HG03571 (cell line): ENCODE measurements around the gene ADAM17.
"Not testable (repeated sequence)": the region's sequence is repeated elsewhere in the genome, so short reads cannot be mapped to it uniquely, and the experiment has no call there.

Experiments
- ATAC-seq: cut with Tn5 transposase; IDR thresholded peaks from one replicate; pipeline ENCODE4 v1.9.1; 2021; ENCODE audit not compliant: unreplicated experiment

ADAM17 gene

GRCh38 chr2:9570182-9571060 lies 14.8 kb upstream of the ADAM17 start:
- no peak for ATAC-seq

GRCh38 chr2:9565436-9566153 lies 10.0 kb upstream of the ADAM17 start:
- no peak for ATAC-seq

GRCh38 chr2:9560628-9561027 lies 5.0 kb upstream of the ADAM17 start:
- ATAC-seq: no peak

GRCh38 chr2:9558948-9559381 lies 3.3 kb upstream of the ADAM17 start:
- no peak for ATAC-seq

- peak; percentile 23 for ATAC-seq
Observed at GRCh38 chr2:9556121-9556743, 602 bp upstream of the ADAM17 start.

GRCh38 chr2:9554921-9555296 lies 721 bp downstream of the ADAM17 start:
- ATAC-seq: no peak

- ATAC-seq: no peak
Observed at GRCh38 chr2:9552219-9553178, 3.1 kb downstream of the ADAM17 start.

- not testable (repeated sequence) for ATAC-seq
Observed at GRCh38 chr2:9550859-9551391, 4.7 kb downstream of the ADAM17 start.

- no peak for ATAC-seq
Observed at GRCh38 chr2:9549420-9549819, 6.2 kb downstream of the ADAM17 start.

GRCh38 chr2:9548506-9548905 lies 7.1 kb downstream of the ADAM17 start:
- peak; percentile 45 for ATAC-seq

GRCh38 chr2:9547262-9547991 lies 8.2 kb downstream of the ADAM17 start:
- no peak for ATAC-seq

GRCh38 chr2:9545502-9545901 lies 10.1 kb downstream of the ADAM17 start:
- ATAC-seq: no peak

- no peak for ATAC-seq
Observed at GRCh38 chr2:9543557-9543956, 12.1 kb downstream of the ADAM17 start.

GRCh38 chr2:9539531-9539930 lies 16.1 kb downstream of the ADAM17 start:
- no peak for ATAC-seq

GRCh38 chr2:9538000-9538507 lies 17.6 kb downstream of the ADAM17 start:
- ATAC-seq: no peak

- ATAC-seq: no peak
Observed at GRCh38 chr2:9536504-9536903, 19.1 kb downstream of the ADAM17 start.

GRCh38 chr2:9535177-9535576 lies 20.5 kb downstream of the ADAM17 start:
- peak; percentile 45 for ATAC-seq

GRCh38 chr2:9533663-9534062 lies 22.0 kb downstream of the ADAM17 start:
- ATAC-seq: no peak

- no peak for ATAC-seq
Observed at GRCh38 chr2:9532421-9532820, 23.2 kb downstream of the ADAM17 start.
